Body of pancreas (tissue), 4 donors: Measurements from ENCODE around the gene EOMES. TPM values are rescaled to one million over a fixed set of nuclear protein-coding genes. Genes with fewer than 3 reads are reported as not detected.

Experiments
- ATAC-seq: fragments of 150-250 bp; one replicate; pipeline ENCODE4 v1.9.1; 2016
- DNase-seq, 4 donors: peaks; one replicate each; pipeline ENCODE4 v3.0.0-alpha.2; 2019
- H3K27ac ChIP-seq, 4 donors: fragments of 200-600 bp; sonication (generic); 1 replicate in 3 of 4; 2 replicates in 1 of 4; pipeline versions ENCODE4 v1.5.1 to v1.6.1; 2016 to 2019; ENCODE audit warnings: mild to moderate bottlenecking in 1 of 4, mixed read lengths in 1 of 4, moderate library complexity in 1 of 4
- H3K27me3 ChIP-seq, 2 donors: fragments of 200-600 bp; sonication (generic); one replicate each; pipeline ENCODE4 v1.6.0; 2016; ENCODE audit warnings: mild to moderate bottlenecking in 1 of 2
- H3K36me3 ChIP-seq, 2 donors: fragments of 200-600 bp; sonication (generic); replicated peaks in 1 of 2; 2 replicates each; pipeline ENCODE4 v1.5.1; 2016; ENCODE audit warnings: low read depth in 2 of 2; ENCODE audit not compliant: insufficient read depth in 1 of 2
- H3K4me1 ChIP-seq: fragments of 200-600 bp; sonication (generic); one replicate; pipeline ENCODE4 v1.6.0; 2016
- H3K4me3 ChIP-seq, 2 donors: fragments of 200-600 bp; sonication (generic); 1 replicate in 1 of 2; 2 replicates in 1 of 2; pipeline ENCODE4 v1.5.1; 2016 to 2019
- H3K9me3 ChIP-seq, 3 donors: fragments of 200-600 bp; sonication (generic); 1 replicate in 2 of 3; 2 replicates in 1 of 3; pipeline ENCODE4 v1.5.1; 2016
- CTCF ChIP-seq, 7 experiments: fragments of 450-650 bp in 4 of 7; fragments of 200-600 bp in 3 of 7; sonication (generic) in 3 of 7; IDR thresholded peaks; one replicate each; pipeline ENCODE4 v1.5.1; 2016 to 2019; ENCODE audit warnings: antibody characterized with exemption in 7 of 7
- POLR2A ChIP-seq, 3 donors: fragments of 450-650 bp; IDR thresholded peaks; one replicate each; pipeline ENCODE4 v1.6.1; 2016; ENCODE audit warnings: antibody characterized with exemption in 3 of 3, mild to moderate bottlenecking in 2 of 3
- WGBS, 2 donors: methylation state at CpG; one replicate each; pipeline ENCODE4 v1.1.5; 2017; 5-methylcytosine and 5-hydroxymethylcytosine counted together
- intact Hi-C: fragments of 100-400 bp; cut with DNase I; formaldehyde crosslinking; loops from one replicate; pipeline ENCODE4 v1.15.1; 2023
- total RNA-seq, 2 donors: library from RNA; depleted of rRNA; stranded (reverse); fragments of >200 nt; gene quantifications; one replicate each; pipeline ENCODE4 v1.1.0, GENCODE V29; 2016

EOMES gene
- total RNA-seq, 2 donors from 2014 or later: 0.52 TPM; not detected in 1

- no peak for TF ChIP-seq CTCF (IDR thresholded peaks at IDR 0.05)
- no peak for TF ChIP-seq POLR2A (IDR thresholded peaks at IDR 0.05)
Observed at GRCh38 chr3:27737091-27737490, 15.0 kb upstream of the EOMES start.

GRCh38 chr3:27730774-27731659 is 8.9 kb upstream of the EOMES start:
- no peak overlapping the region for H3K27ac ChIP-seq
- peaks cover 22% of the 10 kb centered on the region for H3K4me1 ChIP-seq
- H3K4me3 ChIP-seq: no peak overlapping the region
- DNase-seq (no peak), ATAC-seq (no peak)
- WGBS, 2 donors: 4% methylated on average over 31 of the region's 31 CpGs
- H3K9me3 ChIP-seq: no peaks in the 10 kb centered on the region
- H3K27me3 ChIP-seq: peaks cover 0 to 33% of the 10 kb centered on the region in 2 donors
- no peaks in the 10 kb centered on the region for H3K36me3 ChIP-seq
- intact Hi-C loops: no loop called here
- TF ChIP-seq CTCF (IDR thresholded peaks at IDR 0.05) (no peak), POLR2A (IDR thresholded peaks at IDR 0.05) (no peak)

More at GRCh38 chr3:27737091-27737490, 15.0 kb upstream of the EOMES start:
- ATAC-seq: no peak
- no peaks in the 10 kb centered on the region for H3K9me3 ChIP-seq
- H3K4me1 ChIP-seq: no peaks in the 10 kb centered on the region
- no peak overlapping the region for H3K4me3 ChIP-seq
- no peak for DNase-seq
- no peak overlapping the region for H3K27ac ChIP-seq
- no peaks in the 10 kb centered on the region for H3K36me3 ChIP-seq
- intact Hi-C loops: no loop called here
- no peaks in the 10 kb centered on the region for H3K27me3 ChIP-seq

GRCh38 chr3:27729748-27730611 is 7.9 kb upstream of the EOMES start:
- Histone ChIP-seq H3K4me3 (no peak overlapping the region), H3K9me3 (no peaks in the 10 kb centered on the region), H3K27me3 (peaks cover 0 to 38% of the 10 kb centered on the region in 2 donors), H3K36me3 (no peaks in the 10 kb centered on the region), H3K27ac (no peak overlapping the region), H3K4me1 (peaks cover 22% of the 10 kb centered on the region)
- ATAC-seq (no peak), DNase-seq (no peak)
- WGBS, 2 donors: 1 to 4% methylated on average over 31 to 41 of the region's 41 CpGs
- intact Hi-C loops: loop anchor here (10.0 kb wide), 1 partner anchor 605 kb away; no protein-coding TSS in a partner anchor
- TF ChIP-seq POLR2A (IDR thresholded peaks at IDR 0.05): no peak

GRCh38 chr3:27729325-27729724 is 7.2 kb upstream of the EOMES start:
- H3K27me3 ChIP-seq: peaks cover 0 to 38% of the 10 kb centered on the region in 2 donors
- no peaks in the 10 kb centered on the region for H3K9me3 ChIP-seq
- no peak for DNase-seq
- TF ChIP-seq CTCF (IDR thresholded peaks at IDR 0.05) (no peak), POLR2A (IDR thresholded peaks at IDR 0.05) (no peak)
- H3K4me3 ChIP-seq: no peak overlapping the region
- intact Hi-C loops: loop anchor here (10.0 kb wide), 1 partner anchor 605 kb away; no protein-coding TSS in a partner anchor
- ATAC-seq: no peak
- no peak overlapping the region for H3K27ac ChIP-seq
- no peaks in the 10 kb centered on the region for H3K36me3 ChIP-seq
- WGBS, 2 donors: 9 to 15% methylated on average over 9 to 12 of the region's 12 CpGs
- peaks cover 22% of the 10 kb centered on the region for H3K4me1 ChIP-seq
